Body of pancreas (tissue), 4 donors: ENCODE measurements around the gene TMEM119.

Source experiments
- CTCF ChIP-seq, 7 experiments: fragments of 450-650 bp in 4 of 7; fragments of 200-600 bp in 3 of 7; sonication (generic) in 3 of 7; IDR thresholded peaks; one replicate each; pipeline ENCODE4 v1.5.1; 2016 to 2019; ENCODE audit warnings: antibody characterized with exemption in 7 of 7
- POLR2A ChIP-seq, 3 donors: fragments of 450-650 bp; IDR thresholded peaks; one replicate each; pipeline ENCODE4 v1.6.1; 2016; ENCODE audit warnings: antibody characterized with exemption in 3 of 3, mild to moderate bottlenecking in 2 of 3

DNA sequence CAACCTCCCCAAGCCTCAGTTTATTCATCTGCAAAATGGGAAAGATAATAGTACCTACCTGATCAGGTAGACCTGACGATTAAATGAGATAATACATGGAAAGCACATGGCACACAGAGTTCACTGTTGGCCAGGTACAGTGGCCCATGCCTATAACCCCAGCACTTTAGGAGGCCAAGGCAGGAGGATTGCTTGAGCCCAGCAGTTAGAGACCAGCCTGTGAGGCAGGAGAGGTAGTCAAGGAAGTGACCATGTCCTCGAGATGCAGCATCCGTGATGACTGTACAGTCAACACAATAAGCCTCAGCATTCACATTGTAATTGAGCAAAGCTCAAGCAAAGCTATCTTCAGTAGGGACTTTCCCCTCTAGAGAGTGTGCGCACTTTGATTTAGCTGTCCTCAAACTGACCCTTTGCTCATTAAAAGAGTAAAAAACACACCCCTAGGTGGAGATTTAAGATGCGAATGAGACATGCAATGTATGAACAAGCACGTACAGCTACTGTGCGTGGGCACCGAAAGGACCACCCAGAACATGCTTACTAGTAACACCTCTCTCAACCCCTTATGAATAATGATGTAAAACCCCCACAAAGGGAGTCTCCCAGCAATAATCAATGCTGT is 25.6 kb downstream of the TMEM119 start:
- no peak for TF ChIP-seq CTCF (IDR thresholded peaks at IDR 0.05)
- no peak for TF ChIP-seq POLR2A (IDR thresholded peaks at IDR 0.05)
